Vagina (tissue), 2 donors: ENCODE results near the gene TRPV5.

Experiments used
- CTCF ChIP-seq, 3 experiments: fragments of 450-650 bp in 2 of 3; fragments of 200-600 bp in 1 of 3; sonication (generic) in 1 of 3; IDR thresholded peaks; one replicate each; pipeline ENCODE4 v1.5.1; 2017 to 2019; ENCODE audit warnings: antibody characterized with exemption in 3 of 3, mild to moderate bottlenecking in 2 of 3, moderate library complexity in 2 of 3
- POLR2A ChIP-seq, 2 donors: fragments of 450-650 bp; IDR thresholded peaks; one replicate each; pipeline ENCODE4 v1.6.1; 2017; ENCODE audit warnings: antibody characterized with exemption in 2 of 2, mild to moderate bottlenecking in 2 of 2, moderate library complexity in 2 of 2

DNA sequence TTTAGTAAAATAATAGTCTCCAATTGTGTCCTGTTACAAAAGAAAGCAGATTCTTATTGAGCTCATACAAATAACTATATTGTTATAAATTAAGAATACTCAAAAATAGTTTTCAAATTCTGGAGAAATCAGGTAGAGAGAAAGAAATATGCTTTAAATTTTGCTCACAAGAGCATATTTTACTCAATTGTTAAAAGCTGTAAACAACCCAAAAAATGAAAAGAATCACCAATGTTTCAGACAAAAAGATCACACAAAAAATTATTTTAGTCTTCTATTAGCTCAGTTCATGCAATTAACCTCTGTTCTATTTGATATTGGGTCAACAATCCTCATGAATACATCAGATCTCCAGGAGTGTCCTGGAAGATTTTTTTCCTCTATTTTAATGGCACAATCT lies 29.4 kb downstream of the TRPV5 start:
- no peak for TF ChIP-seq CTCF (IDR thresholded peaks at IDR 0.05)
- TF ChIP-seq POLR2A (IDR thresholded peaks at IDR 0.05) = no peak
